Gastroesophageal sphincter (tissue), 4 donors: ENCODE measurements around the gene NRP1. TPM values are rescaled to one million over a fixed set of nuclear protein-coding genes. Genes with fewer than 3 reads are reported as not detected.

ENCODE experiments used
- ATAC-seq: fragments of 150-250 bp; one replicate; pipeline ENCODE4 v1.9.1; 2016; ENCODE audit warnings: mild to moderate bottlenecking, moderate library complexity
- H3K27ac ChIP-seq, 4 donors: fragments of 200-600 bp; sonication (generic) in 3 of 4; 1 replicate in 3 of 4; 2 replicates in 1 of 4; pipeline ENCODE4 v1.5.1; 2016 to 2019
- H3K27me3 ChIP-seq: fragments of 200-600 bp; sonication (generic); one replicate; pipeline ENCODE4 v1.5.1; 2019
- H3K36me3 ChIP-seq, 2 donors: fragments of 200-600 bp; sonication (generic); one replicate each; pipeline ENCODE4 v1.5.1; 2019; ENCODE audit warnings: control low read depth in 1 of 2
- H3K4me1 ChIP-seq, 3 donors: fragments of 200-600 bp; sonication (generic); 1 replicate in 2 of 3; 2 replicates in 1 of 3; pipeline ENCODE4 v1.5.1; 2016 to 2019; ENCODE audit warnings: control low read depth in 2 of 3
- H3K4me3 ChIP-seq, 2 donors: fragments of 200-600 bp; sonication (generic); one replicate each; pipeline ENCODE4 v1.5.1; 2019; ENCODE audit warnings: mild to moderate bottlenecking in 1 of 2, moderate library complexity in 1 of 2
- H3K9me3 ChIP-seq, 3 donors: fragments of 200-600 bp; sonication (generic); one replicate each; pipeline ENCODE4 v1.5.1; 2017 to 2019; ENCODE audit warnings: control low read depth in 2 of 3
- CTCF ChIP-seq, 4 experiments: fragments of 200-600 bp in 2 of 4; fragments of 450-650 bp in 2 of 4; sonication (generic) in 1 of 4; IDR thresholded peaks; one replicate each; pipeline ENCODE4 v1.5.1; 2017 to 2019; ENCODE audit warnings: antibody characterized with exemption in 4 of 4, mild to moderate bottlenecking in 2 of 4, moderate library complexity in 2 of 4
- EP300 ChIP-seq: sonication (generic); formaldehyde crosslinking; IDR thresholded peaks from one replicate; pipeline ENCODE4 v1.6.1; 2017; ENCODE audit warnings: antibody characterized with exemption, mild to moderate bottlenecking
- POLR2A ChIP-seq, 2 donors: fragments of 450-650 bp; IDR thresholded peaks; one replicate each; pipeline ENCODE4 v1.6.1; 2017; ENCODE audit warnings: antibody characterized with exemption in 2 of 2, mild to moderate bottlenecking in 2 of 2, moderate library complexity in 1 of 2
- POLR2AphosphoS5 ChIP-seq: sonication (generic); formaldehyde crosslinking; IDR thresholded peaks from one replicate; pipeline ENCODE4 v1.6.1; 2017; ENCODE audit warnings: antibody characterized with exemption
- WGBS, 2 donors: methylation state at CpG; one replicate each; pipeline ENCODE4 v1.1.5; 2018; ENCODE audit warnings: low coverage in 1 of 2; 5-methylcytosine and 5-hydroxymethylcytosine counted together
- total RNA-seq, 4 donors: library from RNA; depleted of rRNA; stranded (reverse); fragments of >200 nt; gene quantifications; one replicate each; pipeline ENCODE4 v1.1.0, GENCODE V29; 2016

The NRP1 gene
- total RNA-seq, 4 donors from 2014 or later: 43.4 to 95.4 (median 52.7) TPM

DNA sequence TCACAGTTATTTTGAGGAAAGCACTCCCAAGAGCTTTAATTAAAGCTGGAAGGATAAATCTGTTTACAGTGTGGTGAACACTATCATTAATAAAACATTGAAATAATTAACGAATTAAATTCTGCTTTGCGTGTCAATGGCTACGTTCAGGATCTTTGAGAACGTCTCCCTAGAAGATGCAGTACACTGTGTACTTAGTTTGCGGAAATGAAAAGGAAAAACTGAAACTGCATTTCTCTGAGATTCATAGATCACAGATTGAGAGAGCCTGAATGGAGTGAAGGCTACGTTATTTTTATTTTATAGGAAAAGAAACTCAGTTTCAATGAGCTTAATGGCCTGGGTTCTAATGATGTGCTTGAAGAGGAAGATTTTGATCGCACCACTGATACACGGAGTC, 85.3 kb downstream of the NRP1 start:
- Histone ChIP-seq H3K9me3 (no peaks in the 10 kb centered on the region), H3K4me3 (no peak overlapping the region), H3K27ac (peak overlapping the region in 2 of 4 donors; percentile 30 to 46), H3K36me3 (peaks cover 0 to 78% of the 10 kb centered on the region in 2 donors), H3K4me1 (no peaks in the 10 kb centered on the region), H3K27me3 (no peaks in the 10 kb centered on the region)
- WGBS, 2 donors: 75 to 90% methylated on average over 6 to 8 of the region's 8 CpGs
- TF ChIP-seq POLR2A (IDR thresholded peaks at IDR 0.05): no peak
- no peak for TF ChIP-seq POLR2AphosphoS5
- TF ChIP-seq EP300: no peak
- no peak for TF ChIP-seq CTCF (IDR thresholded peaks at IDR 0.05)
- no peak for ATAC-seq

DNA sequence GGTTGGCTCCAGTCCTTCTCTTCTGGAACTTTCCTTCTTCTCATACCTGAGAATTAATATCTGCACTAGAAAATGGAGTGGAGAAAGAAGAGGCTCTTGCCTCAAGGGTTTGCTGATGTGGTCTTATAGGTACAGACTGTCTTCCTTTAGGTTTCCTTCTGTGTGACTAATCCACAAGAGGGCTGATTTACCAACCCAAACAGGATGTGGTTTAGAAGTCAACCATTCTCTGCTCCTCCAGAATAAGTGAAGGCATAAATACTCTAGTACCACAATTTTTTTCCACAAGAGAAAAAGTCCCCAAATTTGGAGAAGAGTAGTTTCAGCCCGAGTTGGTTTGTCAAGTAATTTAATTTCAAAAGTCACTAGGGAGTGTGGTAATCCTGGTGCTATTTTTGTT, 85.8 kb downstream of the NRP1 start:
- Histone ChIP-seq H3K4me1 (no peaks in the 10 kb centered on the region), H3K9me3 (no peaks in the 10 kb centered on the region), H3K36me3 (peaks cover 0 to 73% of the 10 kb centered on the region in 2 donors), H3K4me3 (no peak overlapping the region), H3K27ac (peak overlapping the region in 3 of 4 donors; percentile 30 to 46 (median 44)), H3K27me3 (no peaks in the 10 kb centered on the region)
- TF ChIP-seq CTCF (IDR thresholded peaks at IDR 0.05) (no peak), POLR2A (IDR thresholded peaks at IDR 0.05) (no peak), EP300 (no peak), POLR2AphosphoS5 (no peak)
- 36 to 53% methylated on average over 1 of the region's 1 CpG for WGBS, 2 donors
- ATAC-seq: no peak

- Histone ChIP-seq H3K9me3 (no peaks in the 10 kb centered on the region), H3K4me3 (no peak overlapping the region), H3K27me3 (no peaks in the 10 kb centered on the region), H3K4me1 (no peaks in the 10 kb centered on the region), H3K36me3 (peaks cover 0 to 60% of the 10 kb centered on the region in 2 donors), H3K27ac (peak overlapping the region in 2 of 4 donors; percentile 43 to 46)
- ATAC-seq: no peak
- whole genome bisulfite sequencing, 2 donors: 74 to 82% methylated on average over 6 to 7 of the region's 11 CpGs
- TF ChIP-seq EP300 (no peak), POLR2A (IDR thresholded peaks at IDR 0.05) (no peak), CTCF (IDR thresholded peaks at IDR 0.05) (no peak), POLR2AphosphoS5 (no peak)
These were observed 87.1 kb downstream of the NRP1 start for GRCh38 chr10:33247221-33247922.

- TF ChIP-seq POLR2AphosphoS5 (no peak), EP300 (no peak), CTCF (IDR thresholded peaks at IDR 0.05) (no peak), POLR2A (IDR thresholded peaks at IDR 0.05) (no peak)
- Histone ChIP-seq H3K4me3 (no peak overlapping the region), H3K36me3 (peaks cover 0 to 40% of the 10 kb centered on the region in 2 donors), H3K27ac (no peak overlapping the region), H3K4me1 (peaks cover 0 to 10% (median 3%) of the 10 kb centered on the region in 3 donors), H3K27me3 (no peaks in the 10 kb centered on the region), H3K9me3 (no peaks in the 10 kb centered on the region)
- no peak for ATAC-seq
- 83 to 100% methylated on average over 1 of the region's 1 CpG for WGBS, 2 donors
These were observed 89.1 kb downstream of the NRP1 start for GRCh38 chr10:33245343-33245742.

GRCh38 chr10:33244354-33244967, 90.0 kb downstream of the NRP1 start:
- Histone ChIP-seq H3K4me3 (no peak overlapping the region), H3K4me1 (peaks cover 0 to 10% (median 3%) of the 10 kb centered on the region in 3 donors), H3K27ac (no peak overlapping the region), H3K9me3 (no peaks in the 10 kb centered on the region), H3K27me3 (no peaks in the 10 kb centered on the region), H3K36me3 (peaks cover 0 to 31% of the 10 kb centered on the region in 2 donors)
- no peak for ATAC-seq
- TF ChIP-seq CTCF (IDR thresholded peaks at IDR 0.05) (no peak), POLR2AphosphoS5 (no peak), POLR2A (IDR thresholded peaks at IDR 0.05) (no peak), EP300 (no peak)
- WGBS, 2 donors: 87 to 88% methylated on average over 2 of the region's 2 CpGs
